ENCODE results near the gene SUCLG2.

DNA sequence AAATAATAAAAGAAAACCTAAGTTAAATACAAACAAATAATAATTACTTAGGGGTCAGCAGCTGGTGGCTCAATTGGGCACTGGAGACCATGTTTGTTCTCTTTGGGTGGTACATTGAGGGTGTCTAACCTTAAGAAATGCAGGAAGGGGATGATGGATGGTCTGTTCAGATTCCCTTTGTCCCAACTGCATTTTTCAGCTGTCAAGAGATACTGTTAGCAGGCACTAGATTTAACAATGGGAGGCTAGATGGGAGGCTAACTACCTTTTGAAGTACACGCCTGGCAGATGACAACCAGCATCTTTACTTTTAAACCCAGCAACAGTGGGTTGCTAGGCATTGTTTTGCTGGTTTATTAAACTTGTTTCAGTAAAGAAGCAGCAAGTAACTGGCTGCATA is 222.5 kb downstream of the SUCLG2 start:
- TF ChIP-seq, protein P1, sequence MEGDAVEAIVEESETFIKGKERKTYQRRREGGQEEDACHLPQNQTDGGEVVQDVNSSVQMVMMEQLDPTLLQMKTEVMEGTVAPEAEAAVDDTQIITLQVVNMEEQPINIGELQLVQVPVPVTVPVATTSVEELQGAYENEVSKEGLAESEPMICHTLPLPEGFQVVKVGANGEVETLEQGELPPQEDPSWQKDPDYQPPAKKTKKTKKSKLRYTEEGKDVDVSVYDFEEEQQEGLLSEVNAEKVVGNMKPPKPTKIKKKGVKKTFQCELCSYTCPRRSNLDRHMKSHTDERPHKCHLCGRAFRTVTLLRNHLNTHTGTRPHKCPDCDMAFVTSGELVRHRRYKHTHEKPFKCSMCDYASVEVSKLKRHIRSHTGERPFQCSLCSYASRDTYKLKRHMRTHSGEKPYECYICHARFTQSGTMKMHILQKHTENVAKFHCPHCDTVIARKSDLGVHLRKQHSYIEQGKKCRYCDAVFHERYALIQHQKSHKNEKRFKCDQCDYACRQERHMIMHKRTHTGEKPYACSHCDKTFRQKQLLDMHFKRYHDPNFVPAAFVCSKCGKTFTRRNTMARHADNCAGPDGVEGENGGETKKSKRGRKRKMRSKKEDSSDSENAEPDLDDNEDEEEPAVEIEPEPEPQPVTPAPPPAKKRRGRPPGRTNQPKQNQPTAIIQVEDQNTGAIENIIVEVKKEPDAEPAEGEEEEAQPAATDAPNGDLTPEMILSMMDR (conservative IDR thresholded peaks at IDR 0.05 in 1 of 2, IDR thresholded peaks at IDR 0.05 in 1 of 2; ENCODE audit: extremely low read depth in 1 of 2, insufficient read depth in 1 of 2, low read depth in 1 of 2, low read length in 2 of 2), result no peak
- TF ChIP-seq EZH2 (IDR thresholded peaks at IDR 0.05; ENCODE audit: borderline replicate concordance, low read length), result no peak
